ENCODE results near the gene ASIC4. TPM values are rescaled to one million over a fixed set of nuclear protein-coding genes. Genes with fewer than 3 reads are reported as not detected.

Gene ASIC4
- total RNA-seq, 1 experiment from 2014 or later: 0.79 TPM

DNA sequence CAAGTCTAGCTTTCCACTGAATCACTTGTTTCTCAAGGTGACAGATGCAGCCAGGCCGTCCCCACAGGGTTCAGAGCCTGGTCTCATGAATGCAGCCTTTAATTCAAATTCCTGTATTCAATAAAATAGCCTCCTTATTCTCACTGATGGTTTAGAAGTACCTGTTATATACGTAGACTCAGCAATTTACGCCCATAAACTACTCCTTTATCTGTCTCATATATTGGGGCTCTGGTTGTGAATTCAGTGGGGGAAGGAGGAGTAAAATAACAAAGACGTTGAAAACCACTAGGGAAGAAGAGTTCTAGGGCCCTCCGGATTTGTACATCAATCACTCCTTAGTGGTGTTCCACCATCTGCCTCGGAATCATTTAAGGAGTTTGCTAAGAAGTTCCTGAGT lies 55.4 kb downstream of the ASIC4 start:
- peaks cover 15% of the 10 kb centered on the region for H3K27me3 Mint-ChIP-seq (ENCODE audit: low read depth)
- ATAC-seq (no peak), DNase-seq (ENCODE audit: low spot score) (no peak)
- ChIA-PET CTCF (interaction anchor here (1.6 kb wide), 1 partner anchor 9 kb away, joined by 5 read pairs; no protein-coding TSS in a partner anchor), POLR2A (interaction anchor here (0.7 to 1.0 kb wide), 2 partner anchors 28 to 57 kb away, joined by 3 read pairs; partner anchors contain the start of gene STK11IP)
- H3K4me3 Mint-ChIP-seq: peak overlapping the region; percentile 73
- TF ChIP-seq, protein P1, sequence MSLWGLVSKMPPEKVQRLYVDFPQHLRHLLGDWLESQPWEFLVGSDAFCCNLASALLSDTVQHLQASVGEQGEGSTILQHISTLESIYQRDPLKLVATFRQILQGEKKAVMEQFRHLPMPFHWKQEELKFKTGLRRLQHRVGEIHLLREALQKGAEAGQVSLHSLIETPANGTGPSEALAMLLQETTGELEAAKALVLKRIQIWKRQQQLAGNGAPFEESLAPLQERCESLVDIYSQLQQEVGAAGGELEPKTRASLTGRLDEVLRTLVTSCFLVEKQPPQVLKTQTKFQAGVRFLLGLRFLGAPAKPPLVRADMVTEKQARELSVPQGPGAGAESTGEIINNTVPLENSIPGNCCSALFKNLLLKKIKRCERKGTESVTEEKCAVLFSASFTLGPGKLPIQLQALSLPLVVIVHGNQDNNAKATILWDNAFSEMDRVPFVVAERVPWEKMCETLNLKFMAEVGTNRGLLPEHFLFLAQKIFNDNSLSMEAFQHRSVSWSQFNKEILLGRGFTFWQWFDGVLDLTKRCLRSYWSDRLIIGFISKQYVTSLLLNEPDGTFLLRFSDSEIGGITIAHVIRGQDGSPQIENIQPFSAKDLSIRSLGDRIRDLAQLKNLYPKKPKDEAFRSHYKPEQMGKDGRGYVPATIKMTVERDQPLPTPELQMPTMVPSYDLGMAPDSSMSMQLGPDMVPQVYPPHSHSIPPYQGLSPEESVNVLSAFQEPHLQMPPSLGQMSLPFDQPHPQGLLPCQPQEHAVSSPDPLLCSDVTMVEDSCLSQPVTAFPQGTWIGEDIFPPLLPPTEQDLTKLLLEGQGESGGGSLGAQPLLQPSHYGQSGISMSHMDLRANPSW (CRISPR knock-in tag; conservative IDR thresholded peaks at IDR 0.05; ENCODE audit: low read depth): no peak
- TF ChIP-seq, protein P2, sequence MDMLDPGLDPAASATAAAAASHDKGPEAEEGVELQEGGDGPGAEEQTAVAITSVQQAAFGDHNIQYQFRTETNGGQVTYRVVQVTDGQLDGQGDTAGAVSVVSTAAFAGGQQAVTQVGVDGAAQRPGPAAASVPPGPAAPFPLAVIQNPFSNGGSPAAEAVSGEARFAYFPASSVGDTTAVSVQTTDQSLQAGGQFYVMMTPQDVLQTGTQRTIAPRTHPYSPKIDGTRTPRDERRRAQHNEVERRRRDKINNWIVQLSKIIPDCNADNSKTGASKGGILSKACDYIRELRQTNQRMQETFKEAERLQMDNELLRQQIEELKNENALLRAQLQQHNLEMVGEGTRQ (CRISPR knock-in tag; IDR thresholded peaks at IDR 0.05): no peak
- TF ChIP-seq FOXJ3 (CRISPR knock-in tag; IDR thresholded peaks at IDR 0.05; ENCODE audit: borderline replicate concordance) (no peak), RORB (CRISPR knock-in tag; IDR thresholded peaks at IDR 0.05) (no peak)
- H3K36me3 Mint-ChIP-seq: peaks cover 38% of the 10 kb centered on the region
- H3K27ac Mint-ChIP-seq: peak overlapping the region; percentile 34; the same call in 1 of the 2 replicates
- no peaks in the 10 kb centered on the region for H3K9me3 Mint-ChIP-seq
- H3K4me1 Mint-ChIP-seq: peaks cover 64% of the 10 kb centered on the region

DNA sequence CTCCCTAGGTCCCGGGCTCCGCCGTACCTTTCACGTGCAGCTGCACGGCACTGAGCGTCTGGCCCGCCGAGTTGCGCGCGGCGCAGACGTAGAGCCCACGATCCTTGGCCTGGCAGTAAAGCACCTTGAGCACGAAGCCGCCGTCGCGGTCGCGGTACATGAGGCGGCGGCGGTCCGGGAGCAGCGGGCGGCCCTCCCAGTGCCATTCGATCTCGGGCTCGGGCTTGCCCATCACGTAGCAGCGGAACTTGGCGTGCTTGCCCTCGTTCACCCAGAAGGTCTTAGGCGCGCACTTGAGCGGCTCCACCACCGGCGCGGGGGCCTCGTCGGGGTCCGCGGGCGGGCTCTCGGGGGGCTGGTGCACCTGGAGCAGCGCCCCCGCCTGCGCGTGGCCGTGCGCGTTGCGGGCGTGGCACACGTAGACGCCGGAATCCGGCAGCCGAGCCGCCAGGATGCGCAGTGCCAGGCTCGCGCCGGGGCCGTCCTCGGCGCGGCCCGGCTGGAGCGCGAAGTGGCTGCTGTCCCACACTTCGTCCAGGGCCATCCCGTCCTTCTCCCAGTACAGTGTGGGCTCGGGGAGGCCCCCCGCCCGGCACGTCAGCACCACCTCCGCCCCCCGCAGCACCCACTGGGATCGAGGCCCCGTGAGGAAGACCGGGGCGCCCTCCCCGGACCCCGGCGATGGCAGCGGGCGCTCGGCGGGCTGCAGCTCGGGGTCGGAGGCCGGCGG lies 56.1 kb downstream of the ASIC4 start:
- peaks cover 35% of the 10 kb centered on the region for H3K36me3 Mint-ChIP-seq
- peak; percentile 1 for ATAC-seq
- CTCF ChIA-PET: interaction anchor here (0.5 to 4.8 kb wide), 8 partner anchors 9 to 75 kb away, joined by 3 to 66 read pairs (median 8); partner anchors contain the start of genes CHPF and STK11IP
- DNase-seq (ENCODE audit: low spot score): peak; percentile 44
- no peaks in the 10 kb centered on the region for H3K9me3 Mint-ChIP-seq
- peak overlapping the region; percentile 73 for H3K4me3 Mint-ChIP-seq
- H3K27ac Mint-ChIP-seq: no peak overlapping the region
- H3K4me1 Mint-ChIP-seq: peaks cover 62% of the 10 kb centered on the region
- H3K27me3 Mint-ChIP-seq (ENCODE audit: low read depth): peaks cover 17% of the 10 kb centered on the region
- POLR2A ChIA-PET: interaction anchor here (1.5 to 1.9 kb wide), 4 partner anchors 9 to 33 kb away, joined by 3 to 29 read pairs (median 16); partner anchors contain the start of gene STK11IP
- TF ChIP-seq ETV6 (CRISPR knock-in tag; IDR thresholded peaks at IDR 0.05) (no peak), PRRX2 (CRISPR knock-in tag; IDR thresholded peaks at IDR 0.05) (no peak), NR2C2 (CRISPR knock-in tag; IDR thresholded peaks at IDR 0.05) (no peak; the same call in 1 of the 2 replicates), ZNF671 (CRISPR knock-in tag; IDR thresholded peaks at IDR 0.05) (no peak), MXD4 (CRISPR knock-in tag; IDR thresholded peaks at IDR 0.05; ENCODE audit: borderline replicate concordance) (no peak), EMX1 (CRISPR knock-in tag; IDR thresholded peaks at IDR 0.05) (no peak), KAT7 (CRISPR knock-in tag; IDR thresholded peaks at IDR 0.05; ENCODE audit: borderline replicate concordance) (no peak; the same call in 1 of the 2 replicates), NFE2L1 (CRISPR knock-in tag; IDR thresholded peaks at IDR 0.05) (peak; percentile 55; the same call in 1 of the 2 replicates), OVOL2 (CRISPR knock-in tag; IDR thresholded peaks at IDR 0.05; ENCODE audit: borderline replicate concordance) (no peak), NR3C1 (CRISPR knock-in tag; conservative IDR thresholded peaks at IDR 0.05; ENCODE audit: low read depth) (no peak), ZNF121 (CRISPR knock-in tag; IDR thresholded peaks at IDR 0.05) (no peak), FOXP1 (CRISPR knock-in tag; IDR thresholded peaks at IDR 0.05; ENCODE audit: borderline replicate concordance) (peak; percentile 92)
- TF ChIP-seq, protein P3, sequence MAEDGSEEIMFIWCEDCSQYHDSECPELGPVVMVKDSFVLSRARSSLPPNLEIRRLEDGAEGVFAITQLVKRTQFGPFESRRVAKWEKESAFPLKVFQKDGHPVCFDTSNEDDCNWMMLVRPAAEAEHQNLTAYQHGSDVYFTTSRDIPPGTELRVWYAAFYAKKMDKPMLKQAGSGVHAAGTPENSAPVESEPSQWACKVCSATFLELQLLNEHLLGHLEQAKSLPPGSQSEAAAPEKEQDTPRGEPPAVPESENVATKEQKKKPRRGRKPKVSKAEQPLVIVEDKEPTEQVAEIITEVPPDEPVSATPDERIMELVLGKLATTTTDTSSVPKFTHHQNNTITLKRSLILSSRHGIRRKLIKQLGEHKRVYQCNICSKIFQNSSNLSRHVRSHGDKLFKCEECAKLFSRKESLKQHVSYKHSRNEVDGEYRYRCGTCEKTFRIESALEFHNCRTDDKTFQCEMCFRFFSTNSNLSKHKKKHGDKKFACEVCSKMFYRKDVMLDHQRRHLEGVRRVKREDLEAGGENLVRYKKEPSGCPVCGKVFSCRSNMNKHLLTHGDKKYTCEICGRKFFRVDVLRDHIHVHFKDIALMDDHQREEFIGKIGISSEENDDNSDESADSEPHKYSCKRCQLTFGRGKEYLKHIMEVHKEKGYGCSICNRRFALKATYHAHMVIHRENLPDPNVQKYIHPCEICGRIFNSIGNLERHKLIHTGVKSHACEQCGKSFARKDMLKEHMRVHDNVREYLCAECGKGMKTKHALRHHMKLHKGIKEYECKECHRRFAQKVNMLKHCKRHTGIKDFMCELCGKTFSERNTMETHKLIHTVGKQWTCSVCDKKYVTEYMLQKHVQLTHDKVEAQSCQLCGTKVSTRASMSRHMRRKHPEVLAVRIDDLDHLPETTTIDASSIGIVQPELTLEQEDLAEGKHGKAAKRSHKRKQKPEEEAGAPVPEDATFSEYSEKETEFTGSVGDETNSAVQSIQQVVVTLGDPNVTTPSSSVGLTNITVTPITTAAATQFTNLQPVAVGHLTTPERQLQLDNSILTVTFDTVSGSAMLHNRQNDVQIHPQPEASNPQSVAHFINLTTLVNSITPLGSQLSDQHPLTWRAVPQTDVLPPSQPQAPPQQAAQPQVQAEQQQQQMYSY (CRISPR knock-in tag; IDR thresholded peaks at IDR 0.05): no peak
- TF ChIP-seq, protein P4, sequence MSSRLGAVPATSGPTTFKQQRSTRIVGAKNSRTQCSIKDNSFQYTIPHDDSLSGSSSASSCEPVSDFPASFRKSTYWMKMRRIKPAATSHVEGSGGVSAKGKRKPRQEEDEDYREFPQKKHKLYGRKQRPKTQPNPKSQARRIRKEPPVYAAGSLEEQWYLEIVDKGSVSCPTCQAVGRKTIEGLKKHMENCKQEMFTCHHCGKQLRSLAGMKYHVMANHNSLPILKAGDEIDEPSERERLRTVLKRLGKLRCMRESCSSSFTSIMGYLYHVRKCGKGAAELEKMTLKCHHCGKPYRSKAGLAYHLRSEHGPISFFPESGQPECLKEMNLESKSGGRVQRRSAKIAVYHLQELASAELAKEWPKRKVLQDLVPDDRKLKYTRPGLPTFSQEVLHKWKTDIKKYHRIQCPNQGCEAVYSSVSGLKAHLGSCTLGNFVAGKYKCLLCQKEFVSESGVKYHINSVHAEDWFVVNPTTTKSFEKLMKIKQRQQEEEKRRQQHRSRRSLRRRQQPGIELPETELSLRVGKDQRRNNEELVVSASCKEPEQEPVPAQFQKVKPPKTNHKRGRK (CRISPR knock-in tag; IDR thresholded peaks at IDR 0.05; ENCODE audit: borderline replicate concordance): no peak
- TF ChIP-seq, protein P5, sequence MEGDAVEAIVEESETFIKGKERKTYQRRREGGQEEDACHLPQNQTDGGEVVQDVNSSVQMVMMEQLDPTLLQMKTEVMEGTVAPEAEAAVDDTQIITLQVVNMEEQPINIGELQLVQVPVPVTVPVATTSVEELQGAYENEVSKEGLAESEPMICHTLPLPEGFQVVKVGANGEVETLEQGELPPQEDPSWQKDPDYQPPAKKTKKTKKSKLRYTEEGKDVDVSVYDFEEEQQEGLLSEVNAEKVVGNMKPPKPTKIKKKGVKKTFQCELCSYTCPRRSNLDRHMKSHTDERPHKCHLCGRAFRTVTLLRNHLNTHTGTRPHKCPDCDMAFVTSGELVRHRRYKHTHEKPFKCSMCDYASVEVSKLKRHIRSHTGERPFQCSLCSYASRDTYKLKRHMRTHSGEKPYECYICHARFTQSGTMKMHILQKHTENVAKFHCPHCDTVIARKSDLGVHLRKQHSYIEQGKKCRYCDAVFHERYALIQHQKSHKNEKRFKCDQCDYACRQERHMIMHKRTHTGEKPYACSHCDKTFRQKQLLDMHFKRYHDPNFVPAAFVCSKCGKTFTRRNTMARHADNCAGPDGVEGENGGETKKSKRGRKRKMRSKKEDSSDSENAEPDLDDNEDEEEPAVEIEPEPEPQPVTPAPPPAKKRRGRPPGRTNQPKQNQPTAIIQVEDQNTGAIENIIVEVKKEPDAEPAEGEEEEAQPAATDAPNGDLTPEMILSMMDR (IDR thresholded peaks at IDR 0.05): no peak
- TF ChIP-seq, protein P6, sequence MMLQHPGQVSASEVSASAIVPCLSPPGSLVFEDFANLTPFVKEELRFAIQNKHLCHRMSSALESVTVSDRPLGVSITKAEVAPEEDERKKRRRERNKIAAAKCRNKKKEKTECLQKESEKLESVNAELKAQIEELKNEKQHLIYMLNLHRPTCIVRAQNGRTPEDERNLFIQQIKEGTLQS (CRISPR knock-in tag; conservative IDR thresholded peaks at IDR 0.05): no peak
- TF ChIP-seq, protein P7, sequence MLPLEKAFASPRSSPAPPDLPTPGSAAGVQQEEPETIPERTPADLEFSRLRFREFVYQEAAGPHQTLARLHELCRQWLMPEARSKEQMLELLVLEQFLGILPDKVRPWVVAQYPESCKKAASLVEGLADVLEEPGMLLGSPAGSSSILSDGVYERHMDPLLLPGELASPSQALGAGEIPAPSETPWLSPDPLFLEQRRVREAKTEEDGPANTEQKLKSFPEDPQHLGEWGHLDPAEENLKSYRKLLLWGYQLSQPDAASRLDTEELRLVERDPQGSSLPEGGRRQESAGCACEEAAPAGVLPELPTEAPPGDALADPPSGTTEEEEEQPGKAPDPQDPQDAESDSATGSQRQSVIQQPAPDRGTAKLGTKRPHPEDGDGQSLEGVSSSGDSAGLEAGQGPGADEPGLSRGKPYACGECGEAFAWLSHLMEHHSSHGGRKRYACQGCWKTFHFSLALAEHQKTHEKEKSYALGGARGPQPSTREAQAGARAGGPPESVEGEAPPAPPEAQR (CRISPR knock-in tag; IDR thresholded peaks at IDR 0.05): no peak

All from WTC11 (cell line).